Activated CD4-positive, alpha-beta T cell treated with anti-CD3 and anti-CD28 coated beads, Interleukin-2, amount 10 ng/mL, durations not matched to agents 24 days and 14 days (primary cell): Measurements from ENCODE around the gene WASHC4. TPM values are rescaled to one million over a fixed set of nuclear protein-coding genes. Genes with fewer than 3 reads are reported as not detected.

Experiments
- DNase-seq: peaks from one replicate; pipeline ENCODE4 v3.0.0; 2022
- H3K27ac Mint-ChIP-seq: one replicate; pipeline ENCODE4 v1.8.0; 2022; ENCODE audit warnings: mild to moderate bottlenecking, mixed read lengths
- H3K27me3 Mint-ChIP-seq: one replicate; pipeline ENCODE4 v1.8.0; 2022; ENCODE audit warnings: mixed read lengths
- H3K36me3 Mint-ChIP-seq: one replicate; pipeline ENCODE4 v1.8.0; 2022; ENCODE audit warnings: low read depth, mild to moderate bottlenecking, mixed read lengths
- H3K4me1 Mint-ChIP-seq: one replicate; pipeline ENCODE4 v1.8.0; 2021; ENCODE audit warnings: mixed read lengths
- H3K4me3 Mint-ChIP-seq: one replicate; pipeline ENCODE4 v1.8.0; 2022; ENCODE audit warnings: mild to moderate bottlenecking, moderate library complexity, mixed read lengths
- H3K9me3 Mint-ChIP-seq: one replicate; pipeline ENCODE4 v1.8.0; 2021; ENCODE audit warnings: mixed read lengths
- intact Hi-C: fragments of 100-400 bp; cut with micrococcal nuclease; formaldehyde crosslinking; loops from one replicate; pipeline ENCODE4 v1.15.1; 2023
- total RNA-seq: library from RNA; stranded (reverse); gene quantifications from 2 replicates; pipeline ENCODE4 v1.2.3, GENCODE V29; 2022

Gene WASHC4
- total RNA-seq, 1 donor from 2014 or later = 36.5 TPM

- peaks cover 32% of the 10 kb centered on the region for H3K36me3 Mint-ChIP-seq
- intact Hi-C loops = no loop called here
These were observed 107.3 kb downstream of the WASHC4 start for GRCh38 chr12:105214670-105215375.

GRCh38 chr12:105218434-105218833 is 110.9 kb downstream of the WASHC4 start:
- Mint-ChIP-seq H3K9me3 (no peaks in the 10 kb centered on the region), H3K27ac (no peak overlapping the region), H3K4me1 (peaks cover 5% of the 10 kb centered on the region), H3K27me3 (no peaks in the 10 kb centered on the region), H3K4me3 (no peak overlapping the region), H3K36me3 (peaks cover 40% of the 10 kb centered on the region)
- DNase-seq = no peak
- intact Hi-C loops = no loop called here

More at GRCh38 chr12:105214670-105215375, 107.3 kb downstream of the WASHC4 start:
- Mint-ChIP-seq H3K4me1 (peaks cover 3% of the 10 kb centered on the region), H3K27ac (no peak overlapping the region), H3K9me3 (no peaks in the 10 kb centered on the region), H3K27me3 (no peaks in the 10 kb centered on the region), H3K4me3 (no peak overlapping the region)
- DNase-seq = no peak

Other genes starting within 250 kb of the WASHC4 start
- gene SLC41A2, start 149.4 kb upstream of the WASHC4 start, total RNA-seq = 11.5 and 12.3 TPM in 2 replicates
- gene NOPCHAP1, start 121.4 kb upstream of the WASHC4 start, total RNA-seq = 39.8 and 41.3 TPM in 2 replicates
- 1.3 and 1.5 TPM in 2 replicates for gene ALDH1L2, start 23.3 kb upstream of the WASHC4 start, total RNA-seq
- gene APPL2, start 128.4 kb downstream of the WASHC4 start, total RNA-seq = 18.2 and 20.5 TPM in 2 replicates
- gene C12orf75, start 223.0 kb downstream of the WASHC4 start, total RNA-seq = 91.4 and 96.1 TPM in 2 replicates